C4-2B (cell line): ENCODE data around the gene ZBED4.

ENCODE experiments used
- H3K27ac ChIP-seq: fragments of 450-650 bp; 2 replicates; pipeline ENCODE4 v1.5.1; 2017
- CTCF ChIP-seq: fragments of 450-650 bp; conservative IDR thresholded peaks from 2 replicates; pipeline ENCODE4 v1.5.1; 2017; ENCODE audit warnings: mild to moderate bottlenecking
- ZFX ChIP-seq: fragments of 450-650 bp; IDR thresholded peaks from 2 replicates; pipeline ENCODE4 v1.6.1; 2017

ZBED4 gene

GRCh38 chr22:49878206-49878605 is 24.6 kb downstream of the ZBED4 start:
- H3K27ac ChIP-seq, result no peak overlapping the region
- TF ChIP-seq ZFX, result no peak
- TF ChIP-seq CTCF, result no peak

- TF ChIP-seq ZFX (no peak), CTCF (no peak)
- H3K27ac ChIP-seq, result no peak overlapping the region
Measured at GRCh38 chr22:49879871-49880270, 26.2 kb downstream of the ZBED4 start.

GRCh38 chr22:49880281-49880680 is 26.6 kb downstream of the ZBED4 start:
- TF ChIP-seq ZFX (no peak), CTCF (no peak)
- H3K27ac ChIP-seq, result no peak overlapping the region

GRCh38 chr22:49881856-49882255 is 28.2 kb downstream of the ZBED4 start:
- H3K27ac ChIP-seq, result no peak overlapping the region
- no peak for TF ChIP-seq CTCF
- TF ChIP-seq ZFX, result no peak

GRCh38 chr22:49882519-49883293 is 29.1 kb downstream of the ZBED4 start:
- H3K27ac ChIP-seq, result no peak overlapping the region
- TF ChIP-seq ZFX (no peak), CTCF (no peak)

GRCh38 chr22:49883294-49883640 is 29.6 kb downstream of the ZBED4 start:
- no peak for TF ChIP-seq ZFX
- no peak for TF ChIP-seq CTCF
- H3K27ac ChIP-seq, result no peak overlapping the region

GRCh38 chr22:49884075-49884474 is 30.4 kb downstream of the ZBED4 start:
- no peak for TF ChIP-seq CTCF
- no peak for TF ChIP-seq ZFX
- no peak overlapping the region for H3K27ac ChIP-seq
